Fibroblast of lung (primary cell): Measurements from ENCODE around the gene ERFE. TPM values are rescaled to one million over a fixed set of nuclear protein-coding genes. Genes with fewer than 3 reads are reported as not detected.
A peak's percentile ranks its signal among the peaks of the same experiment; 100 is the strongest.

Experiments
- DNase-seq, 2 donors: peaks; one replicate each; pipeline versions ENCODE4 v3.0.0 to v3.0.0-alpha.2; 2010; ENCODE audit warnings: low read depth in 2 of 2
- H2AFZ ChIP-seq: 2 replicates; pipeline ENCODE4 v1.5.1; 2012; ENCODE audit warnings: low read length, control low read depth, inconsistent platforms
- H3K27ac ChIP-seq: 2 replicates; pipeline ENCODE4 v1.5.1; 2011; ENCODE audit warnings: low read length, control low read depth; ENCODE audit not compliant: insufficient read depth
- H3K27me3 ChIP-seq: 2 replicates; pipeline ENCODE4 v1.5.1; 2011; ENCODE audit warnings: mild to moderate bottlenecking, low read length; ENCODE audit not compliant: control insufficient read depth, insufficient read depth
- H3K36me3 ChIP-seq: 2 replicates; pipeline ENCODE4 v1.5.1; 2011; ENCODE audit warnings: low read length; ENCODE audit not compliant: control insufficient read depth, insufficient read depth
- H3K4me1 ChIP-seq: 2 replicates; pipeline ENCODE4 v1.5.1; 2011; ENCODE audit warnings: low read length; ENCODE audit not compliant: control insufficient read depth, insufficient read depth; ENCODE audit errors: extremely low read depth
- H3K4me2 ChIP-seq: 2 replicates; pipeline ENCODE4 v1.5.1; 2011; ENCODE audit warnings: low read length, control low read depth; ENCODE audit not compliant: insufficient read depth; ENCODE audit errors: extremely low read depth
- H3K4me3 ChIP-seq, 4 experiments: fragments of 200-600 bp in 1 of 4; sonication (generic) in 1 of 4; replicated peaks in 1 of 4; 2 replicates each; pipeline ENCODE4 v1.5.1; 2011 to 2016; ENCODE audit warnings: low read length in 4 of 4, low read depth in 3 of 4, mild to moderate bottlenecking in 3 of 4, control low read depth in 2 of 4, inconsistent platforms in 1 of 4, mixed read lengths in 1 of 4; ENCODE audit not compliant: insufficient read depth in 1 of 4; ENCODE audit errors: control extremely low read depth in 1 of 4
- H3K79me2 ChIP-seq: 2 replicates; pipeline ENCODE4 v1.5.1; 2012; ENCODE audit warnings: mild to moderate bottlenecking, low read length, inconsistent platforms; ENCODE audit not compliant: control insufficient read depth, insufficient read depth
- H3K9ac ChIP-seq: 2 replicates; pipeline ENCODE4 v1.5.1; 2011; ENCODE audit warnings: mild to moderate bottlenecking, low read length, control low read depth; ENCODE audit not compliant: insufficient read depth
- H3K9me3 ChIP-seq: 2 replicates; pipeline ENCODE4 v1.5.1; 2012; ENCODE audit warnings: low read depth, low read length; ENCODE audit not compliant: control insufficient read depth, insufficient read depth
- H4K20me1 ChIP-seq: 2 replicates; pipeline ENCODE4 v1.5.1; 2011; ENCODE audit warnings: low read length; ENCODE audit not compliant: control insufficient read depth, insufficient read depth; ENCODE audit errors: extremely low read depth
- EZH2 ChIP-seq: IDR thresholded peaks from 2 replicates; pipeline ENCODE4 v1.5.1; 2012; ENCODE audit warnings: low read length, control low read depth, mild to moderate bottlenecking; ENCODE audit errors: missing control alignments
- polyA plus RNA-seq, 2 donors: library from polyadenylated mRNA; depleted of rRNA in 1 of 2; stranded (reverse) in 1 of 2; unstranded in 1 of 2; fragments of >200 nt; gene quantifications; 2 replicates each; pipeline ENCODE4 v1.2.1, GENCODE V29; 2011 to 2012; ENCODE audit warnings: missing spikeins in 1 of 2
- total RNA-seq: library from RNA; depleted of rRNA; stranded (reverse); fragments of >200 nt; gene quantifications from 2 replicates; pipeline ENCODE4 v1.2.1, GENCODE V29; 2014
- TF ChIP-seq, protein P1 (sequence below), 2 donors: IDR thresholded peaks in 1 of 2; conservative IDR thresholded peaks in 1 of 2; 1 replicate in 1 of 2; 2 replicates in 1 of 2; pipeline ENCODE4 v1.5.1; 2011 to 2012; ENCODE audit warnings: low read length in 2 of 2, control low read depth in 1 of 2, inconsistent platforms in 1 of 2, low read depth in 1 of 2, mild to moderate bottlenecking in 1 of 2

Gene ERFE
- total and polyA plus RNA-seq, 2 donors (not counting 1 experiment from before 2014, with no cell fraction given), result 1.5 to 8.3 TPM

- H3K27me3 ChIP-seq, result no peaks in the 10 kb centered on the region
- H3K4me1 ChIP-seq, result peaks cover 26% of the 10 kb centered on the region
- no peaks in the 10 kb centered on the region for H3K79me2 ChIP-seq
- no peak for TF ChIP-seq EZH2
- TF ChIP-seq, protein P1, sequence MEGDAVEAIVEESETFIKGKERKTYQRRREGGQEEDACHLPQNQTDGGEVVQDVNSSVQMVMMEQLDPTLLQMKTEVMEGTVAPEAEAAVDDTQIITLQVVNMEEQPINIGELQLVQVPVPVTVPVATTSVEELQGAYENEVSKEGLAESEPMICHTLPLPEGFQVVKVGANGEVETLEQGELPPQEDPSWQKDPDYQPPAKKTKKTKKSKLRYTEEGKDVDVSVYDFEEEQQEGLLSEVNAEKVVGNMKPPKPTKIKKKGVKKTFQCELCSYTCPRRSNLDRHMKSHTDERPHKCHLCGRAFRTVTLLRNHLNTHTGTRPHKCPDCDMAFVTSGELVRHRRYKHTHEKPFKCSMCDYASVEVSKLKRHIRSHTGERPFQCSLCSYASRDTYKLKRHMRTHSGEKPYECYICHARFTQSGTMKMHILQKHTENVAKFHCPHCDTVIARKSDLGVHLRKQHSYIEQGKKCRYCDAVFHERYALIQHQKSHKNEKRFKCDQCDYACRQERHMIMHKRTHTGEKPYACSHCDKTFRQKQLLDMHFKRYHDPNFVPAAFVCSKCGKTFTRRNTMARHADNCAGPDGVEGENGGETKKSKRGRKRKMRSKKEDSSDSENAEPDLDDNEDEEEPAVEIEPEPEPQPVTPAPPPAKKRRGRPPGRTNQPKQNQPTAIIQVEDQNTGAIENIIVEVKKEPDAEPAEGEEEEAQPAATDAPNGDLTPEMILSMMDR (conservative IDR thresholded peaks at IDR 0.05 in 1 of 2, IDR thresholded peaks at IDR 0.05 in 1 of 2; ENCODE audit: low read depth in 1 of 2, low read length in 2 of 2), result no peak
- no peaks in the 10 kb centered on the region for H3K9me3 ChIP-seq
- H3K4me3 ChIP-seq, result no peak overlapping the region
- no peak overlapping the region for H3K4me2 ChIP-seq
- peak overlapping the region; percentile 13 for H3K27ac ChIP-seq
- H2AFZ ChIP-seq, result no peak overlapping the region
- no peak overlapping the region for H3K9ac ChIP-seq
- peak in 1 of 2 donors; percentile 20 for DNase-seq
- no peaks in the 10 kb centered on the region for H4K20me1 ChIP-seq
- H3K36me3 ChIP-seq, result peaks cover 32% of the 10 kb centered on the region
Observed at GRCh38 chr2:238171575-238172187, 12.9 kb downstream of the ERFE start.

DNA sequence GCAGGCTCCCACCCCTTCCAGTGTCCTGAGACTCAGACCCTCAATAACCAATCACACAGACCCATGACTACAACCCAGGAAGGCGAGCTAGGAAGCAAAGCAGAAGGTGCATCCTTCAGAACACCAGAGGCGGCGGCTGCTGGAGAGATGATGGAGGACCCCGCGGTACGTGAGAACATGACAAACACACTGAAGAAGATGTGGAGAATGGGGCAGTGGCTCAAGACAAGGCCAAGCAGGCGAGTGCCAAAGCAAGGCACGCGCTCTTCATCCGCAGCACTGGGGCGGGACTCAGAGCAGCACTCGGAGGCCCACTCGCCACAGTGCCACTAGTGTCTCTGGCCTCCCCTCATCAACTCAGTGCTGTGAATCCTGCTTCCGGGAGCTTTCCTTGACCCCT is 13.7 kb downstream of the ERFE start:
- H3K79me2 ChIP-seq, result no peaks in the 10 kb centered on the region
- no peaks in the 10 kb centered on the region for H4K20me1 ChIP-seq
- H3K36me3 ChIP-seq, result peaks cover 32% of the 10 kb centered on the region
- no peaks in the 10 kb centered on the region for H3K9me3 ChIP-seq
- H3K9ac ChIP-seq, result no peak overlapping the region
- TF ChIP-seq EZH2, result no peak
- TF ChIP-seq, protein P1 (conservative IDR thresholded peaks at IDR 0.05 in 1 of 2, IDR thresholded peaks at IDR 0.05 in 1 of 2; ENCODE audit: low read depth in 1 of 2, low read length in 2 of 2), result no peak
- no peak overlapping the region for H2AFZ ChIP-seq
- peaks cover 26% of the 10 kb centered on the region for H3K4me1 ChIP-seq
- no peak overlapping the region for H3K4me2 ChIP-seq
- no peak for DNase-seq
- no peak overlapping the region for H3K27ac ChIP-seq
- H3K27me3 ChIP-seq, result no peaks in the 10 kb centered on the region
- H3K4me3 ChIP-seq, result no peak overlapping the region

- no peaks in the 10 kb centered on the region for H3K9me3 ChIP-seq
- DNase-seq, result no peak
- H3K4me1 ChIP-seq, result peaks cover 16% of the 10 kb centered on the region
- no peaks in the 10 kb centered on the region for H3K27me3 ChIP-seq
- H3K27ac ChIP-seq, result no peak overlapping the region
- H4K20me1 ChIP-seq, result no peaks in the 10 kb centered on the region
- H2AFZ ChIP-seq, result no peak overlapping the region
- H3K4me3 ChIP-seq, result no peak overlapping the region
- no peak overlapping the region for H3K9ac ChIP-seq
- no peak overlapping the region for H3K4me2 ChIP-seq
- H3K79me2 ChIP-seq, result no peaks in the 10 kb centered on the region
- TF ChIP-seq, protein P1 (conservative IDR thresholded peaks at IDR 0.05 in 1 of 2, IDR thresholded peaks at IDR 0.05 in 1 of 2; ENCODE audit: low read depth in 1 of 2, low read length in 2 of 2), result peak in 1 of 2 donors; percentile 14
- TF ChIP-seq EZH2, result no peak
- H3K36me3 ChIP-seq, result peaks cover 25% of the 10 kb centered on the region
Observed at GRCh38 chr2:238173692-238174091, 14.9 kb downstream of the ERFE start.
